Fibroblast of lung (primary cell): ENCODE measurements around the gene UBXN6. TPM values are rescaled to one million over a fixed set of nuclear protein-coding genes. Genes with fewer than 3 reads are reported as not detected.

ENCODE experiments used
- DNase-seq, 2 donors: peaks; one replicate each; pipeline versions ENCODE4 v3.0.0 to v3.0.0-alpha.2; 2010; ENCODE audit warnings: low read depth in 2 of 2
- H2AFZ ChIP-seq: 2 replicates; pipeline ENCODE4 v1.5.1; 2012; ENCODE audit warnings: low read length, control low read depth, inconsistent platforms
- H3K27ac ChIP-seq: 2 replicates; pipeline ENCODE4 v1.5.1; 2011; ENCODE audit warnings: low read length, control low read depth; ENCODE audit not compliant: insufficient read depth
- H3K27me3 ChIP-seq: 2 replicates; pipeline ENCODE4 v1.5.1; 2011; ENCODE audit warnings: mild to moderate bottlenecking, low read length; ENCODE audit not compliant: control insufficient read depth, insufficient read depth
- H3K36me3 ChIP-seq: 2 replicates; pipeline ENCODE4 v1.5.1; 2011; ENCODE audit warnings: low read length; ENCODE audit not compliant: control insufficient read depth, insufficient read depth
- H3K4me1 ChIP-seq: 2 replicates; pipeline ENCODE4 v1.5.1; 2011; ENCODE audit warnings: low read length; ENCODE audit not compliant: control insufficient read depth, insufficient read depth; ENCODE audit errors: extremely low read depth
- H3K4me2 ChIP-seq: 2 replicates; pipeline ENCODE4 v1.5.1; 2011; ENCODE audit warnings: low read length, control low read depth; ENCODE audit not compliant: insufficient read depth; ENCODE audit errors: extremely low read depth
- H3K4me3 ChIP-seq, 4 experiments: fragments of 200-600 bp in 1 of 4; sonication (generic) in 1 of 4; replicated peaks in 1 of 4; 2 replicates each; pipeline ENCODE4 v1.5.1; 2011 to 2016; ENCODE audit warnings: low read length in 4 of 4, low read depth in 3 of 4, mild to moderate bottlenecking in 3 of 4, control low read depth in 2 of 4, inconsistent platforms in 1 of 4, mixed read lengths in 1 of 4; ENCODE audit not compliant: insufficient read depth in 1 of 4; ENCODE audit errors: control extremely low read depth in 1 of 4
- H3K79me2 ChIP-seq: 2 replicates; pipeline ENCODE4 v1.5.1; 2012; ENCODE audit warnings: mild to moderate bottlenecking, low read length, inconsistent platforms; ENCODE audit not compliant: control insufficient read depth, insufficient read depth
- H3K9ac ChIP-seq: 2 replicates; pipeline ENCODE4 v1.5.1; 2011; ENCODE audit warnings: mild to moderate bottlenecking, low read length, control low read depth; ENCODE audit not compliant: insufficient read depth
- H3K9me3 ChIP-seq: 2 replicates; pipeline ENCODE4 v1.5.1; 2012; ENCODE audit warnings: low read depth, low read length; ENCODE audit not compliant: control insufficient read depth, insufficient read depth
- H4K20me1 ChIP-seq: 2 replicates; pipeline ENCODE4 v1.5.1; 2011; ENCODE audit warnings: low read length; ENCODE audit not compliant: control insufficient read depth, insufficient read depth; ENCODE audit errors: extremely low read depth
- EZH2 ChIP-seq: IDR thresholded peaks from 2 replicates; pipeline ENCODE4 v1.5.1; 2012; ENCODE audit warnings: low read length, control low read depth, mild to moderate bottlenecking; ENCODE audit errors: missing control alignments
- polyA plus RNA-seq, 2 donors: library from polyadenylated mRNA; depleted of rRNA in 1 of 2; stranded (reverse) in 1 of 2; unstranded in 1 of 2; fragments of >200 nt; gene quantifications; 2 replicates each; pipeline ENCODE4 v1.2.1, GENCODE V29; 2011 to 2012; ENCODE audit warnings: missing spikeins in 1 of 2
- total RNA-seq: library from RNA; depleted of rRNA; stranded (reverse); fragments of >200 nt; gene quantifications from 2 replicates; pipeline ENCODE4 v1.2.1, GENCODE V29; 2014
- TF ChIP-seq, protein P1 (sequence below), 2 donors: IDR thresholded peaks in 1 of 2; conservative IDR thresholded peaks in 1 of 2; 1 replicate in 1 of 2; 2 replicates in 1 of 2; pipeline ENCODE4 v1.5.1; 2011 to 2012; ENCODE audit warnings: low read length in 2 of 2, control low read depth in 1 of 2, inconsistent platforms in 1 of 2, low read depth in 1 of 2, mild to moderate bottlenecking in 1 of 2

The UBXN6 gene
- total and polyA plus RNA-seq, 2 donors (not counting 1 experiment from before 2014, with no cell fraction given): 49.1 to 114 TPM

DNA sequence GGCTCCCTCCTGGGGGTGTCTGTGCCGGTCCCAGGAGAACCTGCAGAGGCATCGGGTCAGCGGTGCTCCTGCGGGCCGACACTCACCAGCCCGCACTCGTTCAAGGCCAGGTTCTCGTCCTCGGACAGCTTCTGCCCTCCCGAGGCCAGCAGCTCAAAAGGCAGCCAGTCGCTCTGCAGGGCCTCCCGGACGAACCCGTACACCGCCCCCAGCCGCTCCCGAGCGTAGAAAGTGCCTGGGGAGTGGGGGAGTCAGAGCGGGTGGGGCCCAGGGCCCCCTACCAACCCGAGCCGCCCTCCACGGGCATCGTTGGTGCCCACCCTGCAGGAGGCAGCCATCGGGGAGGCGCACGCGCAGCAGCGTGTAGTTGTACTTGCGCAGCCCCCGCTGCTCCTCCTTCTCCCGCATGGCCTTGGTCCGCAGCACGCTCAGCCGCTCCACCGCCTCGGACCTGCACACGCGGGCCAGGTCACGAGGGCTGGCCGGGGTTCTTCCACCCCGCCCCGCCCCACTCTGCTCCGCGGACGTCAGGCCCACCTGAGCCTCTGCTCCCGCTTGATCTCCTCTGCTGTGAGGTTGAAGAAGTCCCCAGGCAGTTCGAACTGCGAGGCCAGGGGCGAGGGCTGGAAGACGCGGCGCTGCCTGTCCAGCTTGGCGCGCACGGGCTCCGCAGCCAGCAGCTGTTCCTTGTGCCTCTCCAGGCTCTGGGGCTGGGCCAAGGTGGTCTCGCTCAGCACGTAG lies 11.5 kb downstream of the UBXN6 start:
- Histone ChIP-seq H3K4me1 (peaks cover 2% of the 10 kb centered on the region), H3K4me2 (no peak overlapping the region), H3K27ac (no peak overlapping the region), H3K79me2 (no peaks in the 10 kb centered on the region), H3K9me3 (no peaks in the 10 kb centered on the region), H2AFZ (no peak overlapping the region), H3K4me3 (no peak overlapping the region), H3K27me3 (no peaks in the 10 kb centered on the region), H3K9ac (no peak overlapping the region), H3K36me3 (peaks cover 52% of the 10 kb centered on the region), H4K20me1 (no peaks in the 10 kb centered on the region)
- no peak for DNase-seq
- TF ChIP-seq EZH2: no peak
- TF ChIP-seq, protein P1, sequence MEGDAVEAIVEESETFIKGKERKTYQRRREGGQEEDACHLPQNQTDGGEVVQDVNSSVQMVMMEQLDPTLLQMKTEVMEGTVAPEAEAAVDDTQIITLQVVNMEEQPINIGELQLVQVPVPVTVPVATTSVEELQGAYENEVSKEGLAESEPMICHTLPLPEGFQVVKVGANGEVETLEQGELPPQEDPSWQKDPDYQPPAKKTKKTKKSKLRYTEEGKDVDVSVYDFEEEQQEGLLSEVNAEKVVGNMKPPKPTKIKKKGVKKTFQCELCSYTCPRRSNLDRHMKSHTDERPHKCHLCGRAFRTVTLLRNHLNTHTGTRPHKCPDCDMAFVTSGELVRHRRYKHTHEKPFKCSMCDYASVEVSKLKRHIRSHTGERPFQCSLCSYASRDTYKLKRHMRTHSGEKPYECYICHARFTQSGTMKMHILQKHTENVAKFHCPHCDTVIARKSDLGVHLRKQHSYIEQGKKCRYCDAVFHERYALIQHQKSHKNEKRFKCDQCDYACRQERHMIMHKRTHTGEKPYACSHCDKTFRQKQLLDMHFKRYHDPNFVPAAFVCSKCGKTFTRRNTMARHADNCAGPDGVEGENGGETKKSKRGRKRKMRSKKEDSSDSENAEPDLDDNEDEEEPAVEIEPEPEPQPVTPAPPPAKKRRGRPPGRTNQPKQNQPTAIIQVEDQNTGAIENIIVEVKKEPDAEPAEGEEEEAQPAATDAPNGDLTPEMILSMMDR (conservative IDR thresholded peaks at IDR 0.05 in 1 of 2, IDR thresholded peaks at IDR 0.05 in 1 of 2; ENCODE audit: low read depth in 1 of 2, low read length in 2 of 2): no peak

DNA sequence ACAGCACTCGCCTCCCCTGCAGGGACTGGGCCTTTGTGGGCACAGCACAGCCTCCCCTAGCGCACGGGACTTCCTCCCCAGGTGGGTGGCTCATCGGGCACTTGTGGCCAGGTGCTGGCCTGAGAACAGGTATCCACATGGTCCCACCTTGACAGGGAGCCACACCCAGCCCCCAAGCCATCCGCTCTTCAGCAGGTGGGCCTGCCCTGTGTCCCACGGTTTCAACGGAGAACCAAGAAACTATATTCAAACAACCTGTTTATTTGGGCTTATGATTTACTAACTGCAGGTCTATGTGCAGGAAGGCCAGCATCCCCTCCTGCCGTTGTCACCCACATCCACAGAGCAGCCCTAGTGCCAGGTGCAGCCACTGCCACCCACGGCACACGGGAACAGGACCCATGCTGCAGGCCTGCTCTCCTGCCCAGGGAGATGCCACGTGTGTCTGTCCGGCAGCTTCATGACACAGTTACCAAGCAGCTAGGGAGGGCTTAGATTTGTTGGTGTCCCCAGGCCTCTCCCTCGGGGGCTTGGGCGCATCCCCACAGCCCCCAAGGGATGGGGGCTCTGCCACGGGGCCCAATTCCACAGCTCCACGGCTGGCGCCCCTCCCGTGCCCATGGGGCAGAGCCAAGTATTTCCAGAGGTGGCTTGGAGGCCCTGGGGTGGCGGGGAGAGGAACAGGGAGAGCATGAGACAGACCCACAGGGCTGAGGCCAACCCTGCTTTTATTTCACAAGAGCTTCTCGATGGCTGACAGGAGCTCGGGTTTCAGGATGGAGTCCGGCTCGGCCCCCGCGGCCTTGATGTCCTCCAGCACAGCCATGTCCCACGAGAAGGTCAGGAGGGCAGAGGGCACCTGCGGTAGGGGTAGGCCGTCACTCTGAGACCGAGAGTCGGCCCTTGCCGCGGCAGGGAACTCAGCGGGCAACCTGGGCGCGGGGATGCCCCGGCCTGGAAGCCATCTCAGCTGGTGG lies 12.5 kb downstream of the UBXN6 start:
- TF ChIP-seq, protein P1 (conservative IDR thresholded peaks at IDR 0.05 in 1 of 2, IDR thresholded peaks at IDR 0.05 in 1 of 2; ENCODE audit: low read depth in 1 of 2, low read length in 2 of 2): no peak
- no peak for TF ChIP-seq EZH2
- DNase-seq: peak in 1 of 2 donors; percentile 47
- no peaks in the 10 kb centered on the region for H3K27me3 ChIP-seq
- H3K79me2 ChIP-seq: no peaks in the 10 kb centered on the region
- H3K4me2 ChIP-seq: no peak overlapping the region
- no peaks in the 10 kb centered on the region for H4K20me1 ChIP-seq
- H2AFZ ChIP-seq: no peak overlapping the region
- H3K9me3 ChIP-seq: no peaks in the 10 kb centered on the region
- no peak overlapping the region for H3K27ac ChIP-seq
- peaks cover 2% of the 10 kb centered on the region for H3K4me1 ChIP-seq
- no peak overlapping the region for H3K4me3 ChIP-seq
- no peak overlapping the region for H3K9ac ChIP-seq
- H3K36me3 ChIP-seq: peaks cover 50% of the 10 kb centered on the region
